ENCODE measurements around the gene LETMD1.
A peak's percentile ranks its signal among the peaks of the same experiment; 100 is the strongest.

The LETMD1 gene

GRCh38 chr12:51047655-51048540 is at the start of gene LETMD1:
TSS of gene LETMD1 (plus strand) at chr12:51048327. CDS start at chr12:51048357, 30 bp downstream.
- H2AFZ ChIP-seq (ENCODE audit: low read length): peak within 1 kb of the TSS; percentile 95
- H3K79me2 ChIP-seq (ENCODE audit: insufficient read depth, low read length): peaks cover 30% of the 10 kb centered on the region
- peak within 1 kb of the TSS; percentile 85 for H3K9ac ChIP-seq (ENCODE audit: low read depth, low read length, poor library complexity, severe bottlenecking)
- H3K9me2 ChIP-seq (replicated peaks; ENCODE audit: low read depth, low read length): no peaks in the 10 kb centered on the region
- TF ChIP-seq EZH2phosphoT487 (IDR thresholded peaks at IDR 0.05; ENCODE audit: borderline replicate concordance): no peak
- TF ChIP-seq, protein P1, sequence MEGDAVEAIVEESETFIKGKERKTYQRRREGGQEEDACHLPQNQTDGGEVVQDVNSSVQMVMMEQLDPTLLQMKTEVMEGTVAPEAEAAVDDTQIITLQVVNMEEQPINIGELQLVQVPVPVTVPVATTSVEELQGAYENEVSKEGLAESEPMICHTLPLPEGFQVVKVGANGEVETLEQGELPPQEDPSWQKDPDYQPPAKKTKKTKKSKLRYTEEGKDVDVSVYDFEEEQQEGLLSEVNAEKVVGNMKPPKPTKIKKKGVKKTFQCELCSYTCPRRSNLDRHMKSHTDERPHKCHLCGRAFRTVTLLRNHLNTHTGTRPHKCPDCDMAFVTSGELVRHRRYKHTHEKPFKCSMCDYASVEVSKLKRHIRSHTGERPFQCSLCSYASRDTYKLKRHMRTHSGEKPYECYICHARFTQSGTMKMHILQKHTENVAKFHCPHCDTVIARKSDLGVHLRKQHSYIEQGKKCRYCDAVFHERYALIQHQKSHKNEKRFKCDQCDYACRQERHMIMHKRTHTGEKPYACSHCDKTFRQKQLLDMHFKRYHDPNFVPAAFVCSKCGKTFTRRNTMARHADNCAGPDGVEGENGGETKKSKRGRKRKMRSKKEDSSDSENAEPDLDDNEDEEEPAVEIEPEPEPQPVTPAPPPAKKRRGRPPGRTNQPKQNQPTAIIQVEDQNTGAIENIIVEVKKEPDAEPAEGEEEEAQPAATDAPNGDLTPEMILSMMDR (conservative IDR thresholded peaks at IDR 0.05; ENCODE audit: low read length): peak; percentile 95
- peak within 1 kb of the TSS; percentile 93 for H3K4me2 ChIP-seq (ENCODE audit: low read depth, low read length, poor library complexity, severe bottlenecking)
- no peaks in the 10 kb centered on the region for H3K36me3 ChIP-seq (ENCODE audit: insufficient read depth, low read length)
- no peaks in the 10 kb centered on the region for H3K9me3 ChIP-seq (ENCODE audit: insufficient read depth, low read depth, low read length)
- no peaks in the 10 kb centered on the region for H3K27me3 ChIP-seq (ENCODE audit: insufficient read depth, low read length, poor library complexity, severe bottlenecking)
- peaks cover 3% of the 10 kb centered on the region; the same call in 1 of the 2 replicates for H3F3A ChIP-seq (ENCODE audit: low read depth)
- peak within 1 kb of the TSS; percentile 89 for H3K4me3 ChIP-seq (ENCODE audit: low read length, poor library complexity, severe bottlenecking)
- H4K20me1 ChIP-seq (ENCODE audit: insufficient read depth, low read length, poor library complexity, severe bottlenecking): no peaks in the 10 kb centered on the region
- peaks cover 23% of the 10 kb centered on the region for H3K4me1 ChIP-seq (ENCODE audit: insufficient read depth, low read length, poor library complexity, severe bottlenecking)

GRCh38 chr12:50999093-50999492 is 49.0 kb upstream of the LETMD1 start:
- Histone ChIP-seq H4K20me1 (ENCODE audit: insufficient read depth, low read length, poor library complexity, severe bottlenecking) (no peaks in the 10 kb centered on the region), H3K4me2 (ENCODE audit: low read depth, low read length, poor library complexity, severe bottlenecking) (no peak overlapping the region), H3K9me2 (replicated peaks; ENCODE audit: low read depth, low read length) (no peaks in the 10 kb centered on the region), H3K4me1 (ENCODE audit: insufficient read depth, low read length, poor library complexity, severe bottlenecking) (no peaks in the 10 kb centered on the region), H3K9me3 (ENCODE audit: insufficient read depth, low read depth, low read length) (no peaks in the 10 kb centered on the region), H3F3A (ENCODE audit: low read depth) (no peaks in the 10 kb centered on the region), H2AFZ (ENCODE audit: low read length) (no peak overlapping the region), H3K36me3 (ENCODE audit: insufficient read depth, low read length) (peaks cover 85% of the 10 kb centered on the region), H3K79me2 (ENCODE audit: insufficient read depth, low read length) (no peaks in the 10 kb centered on the region), H3K4me3 (ENCODE audit: low read length, poor library complexity, severe bottlenecking) (no peak overlapping the region), H3K27me3 (ENCODE audit: insufficient read depth, low read length, poor library complexity, severe bottlenecking) (no peaks in the 10 kb centered on the region), H3K9ac (ENCODE audit: low read depth, low read length, poor library complexity, severe bottlenecking) (no peak overlapping the region)
- TF ChIP-seq, protein P1 (conservative IDR thresholded peaks at IDR 0.05; ENCODE audit: low read length): no peak
- no peak for TF ChIP-seq EZH2phosphoT487 (IDR thresholded peaks at IDR 0.05; ENCODE audit: borderline replicate concordance)

DNA sequence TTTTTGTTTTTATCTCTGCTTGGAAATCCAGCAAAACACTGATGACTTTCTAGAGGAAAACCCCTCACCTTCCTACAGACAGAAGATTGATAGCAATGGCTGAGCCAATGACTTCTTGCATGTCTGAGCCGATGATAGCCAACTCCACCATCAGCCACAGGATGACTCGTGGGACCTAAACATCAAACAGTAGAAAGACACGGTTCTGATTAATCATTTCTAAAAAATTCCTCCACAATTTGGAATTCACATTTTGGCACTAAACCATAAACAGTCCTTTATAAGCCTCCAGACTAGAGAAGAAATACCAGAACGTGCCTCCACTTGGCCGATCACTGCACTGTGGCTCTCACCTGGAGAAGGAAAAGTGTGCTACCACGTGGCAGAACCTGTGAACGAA is 47.9 kb upstream of the LETMD1 start:
- Histone ChIP-seq H3K9ac (ENCODE audit: low read depth, low read length, poor library complexity, severe bottlenecking) (no peak overlapping the region), H2AFZ (ENCODE audit: low read length) (no peak overlapping the region), H4K20me1 (ENCODE audit: insufficient read depth, low read length, poor library complexity, severe bottlenecking) (no peaks in the 10 kb centered on the region), H3K27me3 (ENCODE audit: insufficient read depth, low read length, poor library complexity, severe bottlenecking) (no peaks in the 10 kb centered on the region), H3F3A (ENCODE audit: low read depth) (no peaks in the 10 kb centered on the region), H3K9me2 (replicated peaks; ENCODE audit: low read depth, low read length) (no peaks in the 10 kb centered on the region), H3K4me2 (ENCODE audit: low read depth, low read length, poor library complexity, severe bottlenecking) (no peak overlapping the region), H3K36me3 (ENCODE audit: insufficient read depth, low read length) (peaks cover 85% of the 10 kb centered on the region), H3K4me1 (ENCODE audit: insufficient read depth, low read length, poor library complexity, severe bottlenecking) (no peaks in the 10 kb centered on the region), H3K9me3 (ENCODE audit: insufficient read depth, low read depth, low read length) (no peaks in the 10 kb centered on the region), H3K4me3 (ENCODE audit: low read length, poor library complexity, severe bottlenecking) (no peak overlapping the region), H3K79me2 (ENCODE audit: insufficient read depth, low read length) (no peaks in the 10 kb centered on the region)
- TF ChIP-seq, protein P1 (conservative IDR thresholded peaks at IDR 0.05; ENCODE audit: low read length): no peak
- TF ChIP-seq EZH2phosphoT487 (IDR thresholded peaks at IDR 0.05; ENCODE audit: borderline replicate concordance): no peak
